Body of pancreas (tissue), 4 donors: ENCODE results near the gene TKFC.

Experiments
- CTCF ChIP-seq, 7 experiments: fragments of 450-650 bp in 4 of 7; fragments of 200-600 bp in 3 of 7; sonication (generic) in 3 of 7; IDR thresholded peaks; one replicate each; pipeline ENCODE4 v1.5.1; 2016 to 2019; ENCODE audit warnings: antibody characterized with exemption in 7 of 7
- POLR2A ChIP-seq, 3 donors: fragments of 450-650 bp; IDR thresholded peaks; one replicate each; pipeline ENCODE4 v1.6.1; 2016; ENCODE audit warnings: antibody characterized with exemption in 3 of 3, mild to moderate bottlenecking in 2 of 3

GRCh38 chr11:61325649-61326414 lies 7.2 kb upstream of the TKFC start:
- TF ChIP-seq CTCF (IDR thresholded peaks at IDR 0.05) (no peak), POLR2A (IDR thresholded peaks at IDR 0.05) (no peak)
